ENCODE measurements around the gene CSNK1D.
"Not testable (repeated sequence)": the region's sequence is repeated elsewhere in the genome, so short reads cannot be mapped to it uniquely, and the experiment has no call there.

CSNK1D gene

GRCh38 chr17:82272495-82273326 is 789 bp downstream of the CSNK1D start:
- no peak for DNase-seq

GRCh38 chr17:82271401-82271800 is 2.1 kb downstream of the CSNK1D start:
- no peak for DNase-seq

GRCh38 chr17:82270651-82271050 is 2.8 kb downstream of the CSNK1D start:
- DNase-seq: no peak

DNA sequence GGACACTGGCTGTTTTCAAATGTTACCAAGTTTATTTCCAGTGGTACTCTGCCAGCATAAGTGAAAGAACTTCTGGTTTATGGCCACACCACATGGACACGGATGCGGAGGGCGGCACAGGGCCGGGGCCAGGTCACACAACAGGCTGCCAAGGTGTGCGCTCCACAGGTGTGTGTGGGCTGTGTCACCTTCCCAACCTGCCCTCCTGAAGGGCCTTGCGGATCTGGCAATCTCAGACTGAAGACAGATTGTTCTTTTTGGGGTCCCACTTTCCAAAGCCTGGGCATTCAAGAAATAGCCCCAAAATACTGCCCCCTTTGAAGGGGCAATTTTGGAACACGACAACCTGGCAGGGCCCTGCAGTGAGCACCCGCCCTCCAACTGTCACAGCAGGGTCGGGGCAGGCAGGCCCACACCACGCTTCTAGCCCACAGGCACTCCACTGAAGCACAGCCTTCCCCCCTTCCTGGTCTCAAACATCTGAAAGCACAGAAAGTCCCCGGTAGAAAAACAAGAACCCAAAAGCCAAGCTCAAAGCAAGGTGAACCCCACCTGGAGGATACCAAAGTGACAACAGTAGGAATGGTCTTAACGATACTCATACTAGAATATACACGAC is 3.5 kb downstream of the CSNK1D start:
- no peak for DNase-seq

GRCh38 chr17:82269138-82269881 is 4.2 kb downstream of the CSNK1D start:
- no peak for DNase-seq

- DNase-seq: no peak
These were observed 5.7 kb downstream of the CSNK1D start for GRCh38 chr17:82267575-82268379.

GRCh38 chr17:82266142-82266541 is 7.4 kb downstream of the CSNK1D start:
- DNase-seq: no peak

GRCh38 chr17:82263641-82264040 is 9.9 kb downstream of the CSNK1D start:
- no peak for DNase-seq

GRCh38 chr17:82262344-82262743 is 11.2 kb downstream of the CSNK1D start:
- DNase-seq: no peak

DNA sequence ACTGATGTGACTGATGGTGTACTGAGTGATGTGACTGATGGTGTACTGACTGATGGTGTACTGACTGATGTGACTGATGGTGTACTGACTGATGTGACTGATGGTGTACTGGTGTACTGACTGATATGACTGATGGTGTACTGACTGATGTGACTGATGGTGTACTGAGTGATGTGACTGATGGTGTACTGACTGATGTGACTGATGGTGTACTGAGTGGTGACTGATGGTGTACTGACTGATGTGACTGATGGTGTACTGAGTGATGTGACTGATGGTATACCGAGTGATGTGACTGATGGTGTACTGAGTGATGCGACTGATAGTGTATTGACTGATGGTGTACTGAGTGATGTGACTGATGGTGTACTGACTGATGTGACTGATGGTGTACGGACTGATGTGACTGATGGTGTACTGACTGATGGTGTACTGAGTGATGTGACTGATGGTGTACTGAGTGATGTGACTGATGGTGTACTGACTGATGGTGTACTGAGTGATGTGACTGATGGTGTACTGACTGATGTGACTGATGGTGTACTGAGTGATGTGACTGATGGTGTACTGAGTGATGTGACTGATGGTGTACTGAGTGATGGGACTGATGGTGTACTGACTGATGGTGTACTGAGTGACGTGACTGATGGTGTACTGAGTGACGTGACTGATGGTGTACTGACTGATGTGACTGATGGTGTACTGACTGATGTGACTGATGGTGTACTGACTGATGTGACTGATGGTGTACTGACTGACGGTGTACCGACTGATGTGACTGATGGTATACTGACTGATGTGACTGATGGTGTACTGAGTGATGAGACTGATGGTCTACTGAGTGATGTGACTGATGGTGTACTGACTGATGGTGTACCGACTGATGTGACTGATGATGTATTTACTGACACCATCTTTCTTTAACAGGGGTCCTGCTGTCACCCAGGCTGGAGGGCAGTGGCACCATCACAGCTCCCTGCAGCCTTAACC is 13.2 kb downstream of the CSNK1D start:
- not testable (repeated sequence) for DNase-seq

DNA sequence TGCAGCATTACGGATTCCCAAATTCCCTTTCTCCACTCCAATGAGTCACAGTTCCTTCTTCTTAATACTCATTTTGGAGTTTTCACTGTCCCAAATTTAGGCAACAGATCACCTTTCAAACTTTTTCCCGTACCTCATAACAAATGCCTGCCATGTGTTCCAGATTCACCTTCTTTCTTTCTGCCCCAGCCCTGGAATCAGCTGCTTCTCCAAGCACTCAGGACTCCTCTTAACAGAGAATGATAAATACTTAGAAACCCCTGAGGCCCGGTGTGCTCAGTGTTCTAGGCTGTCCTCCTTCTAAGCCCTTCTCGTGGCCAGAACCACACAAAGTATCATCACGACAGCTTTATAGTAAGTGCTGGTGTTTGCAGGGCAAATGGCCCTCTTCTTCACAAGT is 14.9 kb downstream of the CSNK1D start:
- DNase-seq: no peak

GRCh38 chr17:82257473-82257872 is 16.0 kb downstream of the CSNK1D start:
- DNase-seq: peak in 1 of 2 experiments; percentile 9

- DNase-seq: no peak
These were observed 17.1 kb downstream of the CSNK1D start for GRCh38 chr17:82256242-82256885.

DNA sequence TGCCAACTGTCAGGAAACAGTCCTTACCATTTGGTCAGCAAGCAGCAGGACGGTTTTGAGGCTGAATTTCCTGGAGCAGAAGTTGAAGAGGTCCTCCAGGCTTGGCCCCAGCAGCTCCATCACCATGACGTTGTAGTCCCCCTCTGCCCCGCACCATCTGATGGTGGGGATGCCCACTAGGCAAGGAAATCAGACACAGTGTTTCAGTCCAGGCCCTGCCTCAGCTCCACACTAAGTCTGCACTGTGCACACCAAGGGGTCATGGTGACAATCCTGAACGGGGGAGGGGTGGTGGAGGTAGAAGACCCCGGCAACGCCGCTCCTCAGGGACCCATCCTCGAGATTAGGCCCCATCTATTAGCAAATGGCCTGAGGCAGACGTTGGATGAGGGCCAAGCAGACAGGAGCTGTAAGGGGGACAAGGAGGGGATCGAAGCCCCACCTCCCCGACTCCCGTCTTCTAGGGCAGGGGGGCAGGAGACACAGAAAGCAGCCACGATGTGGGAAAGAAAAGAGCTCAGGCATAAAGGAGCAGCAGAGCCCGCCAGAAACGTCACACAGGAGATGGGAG is 18.0 kb downstream of the CSNK1D start:
- no peak for DNase-seq

DNA sequence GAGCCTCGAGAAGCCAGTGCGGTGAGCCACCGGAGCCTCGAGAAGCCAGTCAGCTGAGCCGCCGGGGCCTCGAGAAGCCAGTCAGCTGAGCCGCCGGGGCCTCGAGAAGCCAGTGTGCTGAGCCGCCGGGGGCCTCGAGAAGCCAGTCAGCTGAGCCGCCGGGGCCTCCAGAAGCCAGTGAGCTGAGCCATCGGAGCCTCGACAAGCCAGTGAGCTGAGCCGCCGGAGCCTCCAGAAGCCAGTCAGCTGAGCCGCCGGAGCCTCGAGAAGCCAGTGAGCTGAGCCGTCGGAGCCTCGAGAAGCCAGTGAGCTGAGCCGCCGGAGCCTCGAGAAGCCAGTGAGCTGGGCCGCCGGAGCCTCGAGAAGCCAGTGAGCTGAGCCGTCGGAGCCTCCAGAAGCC is 18.8 kb downstream of the CSNK1D start:
- not testable (repeated sequence) for DNase-seq

DNA sequence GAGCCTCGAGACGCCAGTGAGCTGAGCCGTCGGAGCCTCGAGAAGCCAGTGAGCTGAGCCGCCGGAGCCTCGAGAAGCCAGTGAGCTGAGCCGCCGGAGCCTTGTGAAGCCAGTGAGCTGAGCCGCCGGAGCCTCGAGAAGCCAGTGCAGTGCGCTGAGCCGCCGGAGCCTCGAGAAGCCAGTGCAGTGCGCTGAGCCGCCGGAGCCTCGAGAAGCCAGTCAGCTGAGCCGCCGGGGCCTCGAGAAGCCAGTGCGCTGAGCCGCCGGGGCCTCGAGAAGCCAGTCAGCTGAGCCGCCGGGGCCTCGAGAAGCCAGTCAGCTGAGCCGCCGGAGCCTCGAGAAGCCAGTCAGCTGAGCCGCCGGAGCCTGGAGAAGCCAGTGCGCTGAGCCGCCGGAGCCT is 19.4 kb downstream of the CSNK1D start:
- DNase-seq: not testable (repeated sequence)

GRCh38 chr17:82253179-82253544 is 20.3 kb downstream of the CSNK1D start:
- no peak for DNase-seq

DNA sequence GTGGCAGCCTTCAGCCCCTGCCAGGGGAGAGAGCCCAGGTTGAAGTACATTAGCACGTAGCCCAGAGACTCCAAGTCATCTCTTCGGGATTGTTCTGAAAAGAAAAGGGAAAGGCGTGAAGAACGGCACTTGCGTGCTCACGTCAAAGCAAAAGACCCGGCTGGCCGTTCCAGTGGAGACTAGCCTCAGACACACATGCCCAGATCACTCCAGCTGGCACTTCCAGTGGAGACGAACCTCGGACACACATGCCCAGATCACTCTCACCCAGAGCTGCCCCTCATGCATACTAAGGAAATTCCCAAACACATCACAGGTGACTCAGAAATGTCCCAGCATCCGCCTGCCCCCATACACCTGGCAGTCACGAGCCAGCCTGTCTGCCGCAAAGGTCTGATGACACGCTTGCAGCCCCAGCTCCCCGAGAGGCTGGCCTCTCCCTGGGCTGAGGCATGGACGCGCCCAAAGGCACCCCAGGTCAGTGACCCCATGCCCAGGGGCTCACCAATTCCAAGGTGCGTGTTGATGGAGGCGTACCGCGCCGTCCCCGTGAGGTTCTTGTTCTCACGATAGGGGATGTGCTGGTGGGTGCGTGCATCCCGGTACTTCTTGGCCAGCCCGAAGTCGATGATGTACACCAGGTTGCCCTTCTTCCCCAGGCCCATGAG is 20.9 kb downstream of the CSNK1D start:
- no peak for DNase-seq

DNA sequence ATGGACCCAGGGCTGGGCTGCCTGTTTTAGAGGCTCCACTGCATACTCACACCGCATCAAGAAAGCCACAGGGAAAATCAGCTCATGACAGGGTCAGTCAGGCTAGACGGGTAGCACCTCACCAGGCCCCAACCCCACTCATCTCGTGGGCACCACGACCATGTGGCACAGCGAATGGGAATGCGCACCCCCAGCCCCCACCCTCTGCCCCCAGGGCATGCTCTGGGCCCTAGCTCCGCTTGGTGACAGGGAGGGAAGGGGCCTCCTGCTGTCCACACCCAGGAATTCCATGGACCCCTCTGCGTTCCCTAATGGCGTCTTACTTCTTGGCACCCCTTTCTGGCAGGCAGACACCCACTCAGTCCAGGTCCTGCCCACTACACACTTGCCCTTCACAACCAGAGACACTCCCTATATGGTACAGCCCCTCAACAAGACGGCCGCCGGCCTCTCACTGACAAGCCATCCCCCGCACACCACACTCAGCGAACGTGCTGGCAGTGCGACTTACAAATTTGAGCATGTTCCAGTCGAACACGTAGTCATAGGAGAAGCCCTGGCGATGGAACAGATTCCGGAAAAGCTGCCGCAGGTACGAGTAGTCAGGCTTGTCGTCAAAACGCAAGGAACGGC is 22.5 kb downstream of the CSNK1D start:
- DNase-seq: no peak

Measured in NCI-H524 (cell line).